ENCODE data around the gene NAMPT.
"Not testable (repeated sequence)": the region's sequence is repeated elsewhere in the genome, so short reads cannot be mapped to it uniquely, and the experiment has no call there.

The NAMPT gene

GRCh38 chr7:106298631-106299030, 13.8 kb upstream of the NAMPT start:
- DNase-seq: not testable (repeated sequence)

- not testable (repeated sequence) for DNase-seq
Observed at GRCh38 chr7:106298155-106298554, 13.4 kb upstream of the NAMPT start.

GRCh38 chr7:106294334-106294733, 9.6 kb upstream of the NAMPT start:
- DNase-seq: no peak

- no peak for DNase-seq
Observed at GRCh38 chr7:106291247-106291646, 6.5 kb upstream of the NAMPT start.

GRCh38 chr7:106290319-106290718, 5.5 kb upstream of the NAMPT start:
- no peak for DNase-seq

GRCh38 chr7:106289848-106290247, 5.1 kb upstream of the NAMPT start:
- DNase-seq: no peak

GRCh38 chr7:106288263-106288662, 3.5 kb upstream of the NAMPT start:
- no peak for DNase-seq

GRCh38 chr7:106287786-106288185, 3.0 kb upstream of the NAMPT start:
- no peak for DNase-seq

GRCh38 chr7:106285855-106286492, 1.2 kb upstream of the NAMPT start:
- no peak for DNase-seq

- DNase-seq: peak; percentile 93
Observed at GRCh38 chr7:106285051-106285854, 470 bp upstream of the NAMPT start.

GRCh38 chr7:106283831-106284713, 711 bp downstream of the NAMPT start:
- peak; percentile 24 for DNase-seq

GRCh38 chr7:106283501-106283830, 1.3 kb downstream of the NAMPT start:
- DNase-seq: no peak

GRCh38 chr7:106282852-106283251, 1.9 kb downstream of the NAMPT start:
- DNase-seq: no peak

GRCh38 chr7:106282390-106282789, 2.4 kb downstream of the NAMPT start:
- no peak for DNase-seq

GRCh38 chr7:106281585-106282318, 3.0 kb downstream of the NAMPT start:
- DNase-seq: no peak

GRCh38 chr7:106281127-106281526, 3.7 kb downstream of the NAMPT start:
- DNase-seq: no peak

GRCh38 chr7:106279425-106280197, 5.2 kb downstream of the NAMPT start:
- no peak for DNase-seq

GRCh38 chr7:106278695-106279094, 6.1 kb downstream of the NAMPT start:
- no peak for DNase-seq

- no peak for DNase-seq
Observed at GRCh38 chr7:106277976-106278375, 6.8 kb downstream of the NAMPT start.

GRCh38 chr7:106276513-106276912, 8.3 kb downstream of the NAMPT start:
- no peak for DNase-seq

GRCh38 chr7:106273009-106273668, 11.6 kb downstream of the NAMPT start:
- no peak for DNase-seq

Measured in NCI-H510A (cell line).